K562 (cell line): ENCODE data around the gene CLCN1. TPM values are rescaled to one million over a fixed set of nuclear protein-coding genes. Genes with fewer than 3 reads are reported as not detected.

Source experiments
- ATF2 ChIP-seq: sonication (generic); formaldehyde crosslinking; IDR thresholded peaks from 2 replicates; pipeline ENCODE4 v1.8.1; 2022; ENCODE audit warnings: missing genetic modification reagents
- E2F8 ChIP-seq: fragments of 450-650 bp; IDR thresholded peaks from 2 replicates; pipeline ENCODE4 v1.7.1; 2018; ENCODE audit warnings: mild to moderate bottlenecking, low read depth; ENCODE audit not compliant: partially characterized antibody
- GABPB1 ChIP-seq: sonication (generic); formaldehyde crosslinking; IDR thresholded peaks from 2 replicates; pipeline ENCODE4 v1.8.0; 2022; ENCODE audit warnings: mild to moderate bottlenecking, missing genetic modification reagents
- GTF2E2 ChIP-seq: fragments of 200-800 bp; sonication (Bioruptor generic); IDR thresholded peaks from 2 replicates; pipeline ENCODE4 v1.6.1; 2016; ENCODE audit warnings: missing genetic modification characterization, missing compliant biosample characterization
- HOXB6 ChIP-seq: fragments of 250-450 bp; sonication (Bioruptor Pico); IDR thresholded peaks from 2 replicates; pipeline ENCODE4 v1.5.1; 2022; ENCODE audit warnings: mild to moderate bottlenecking, borderline replicate concordance
- MEF2A ChIP-seq: IDR thresholded peaks from 2 replicates; pipeline ENCODE4 v1.6.1; 2011; ENCODE audit warnings: low read depth, mild to moderate bottlenecking, low read length, moderate library complexity; ENCODE audit not compliant: control insufficient read depth
- POLR2AphosphoS2 ChIP-seq: IDR thresholded peaks from 2 replicates; pipeline ENCODE4 v1.6.1; 2012; ENCODE audit warnings: low read length, improper control_type of control experiment
- STAT5B ChIP-seq: fragments of 250-450 bp; sonication (Bioruptor Pico); IDR thresholded peaks from 2 replicates; pipeline ENCODE4 v1.8.0; 2021; ENCODE audit warnings: mild to moderate bottlenecking, inconsistent platforms
- SUPT5H ChIP-seq: fragments of 450-650 bp; IDR thresholded peaks from 2 replicates; pipeline ENCODE4 v1.6.1; 2016
- YY1 ChIP-seq, 3 experiments: IDR thresholded peaks; 2 replicates each; pipeline ENCODE4 v1.6.1; 2011; ENCODE audit warnings: low read length in 2 of 3, mild to moderate bottlenecking in 2 of 3, moderate library complexity in 2 of 3, borderline replicate concordance in 1 of 3, control low read depth in 1 of 3, low read depth in 1 of 3; ENCODE audit not compliant: insufficient read depth in 3 of 3, insufficient replicate concordance in 2 of 3, control insufficient read depth in 1 of 3, insufficient read length in 1 of 3; ENCODE audit errors: extremely low read depth in 1 of 3
- ZBTB43 ChIP-seq: sonication (generic); formaldehyde crosslinking; IDR thresholded peaks from 2 replicates; pipeline ENCODE4 v1.8.0; 2023; ENCODE audit warnings: mild to moderate bottlenecking, missing genetic modification reagents
- ZSCAN29 ChIP-seq: fragments of 450-650 bp; IDR thresholded peaks from 2 replicates; pipeline ENCODE4 v1.6.1; 2017
- polyA plus RNA-seq, 8 experiments: library from polyadenylated mRNA; depleted of rRNA in 4 of 8; stranded (reverse) in 5 of 8; unstranded in 3 of 8; fragments of >200 nt; fragmentation: Nextera tagmentation in 2 of 8; fragmentation: Illumina TruSeq in 1 of 8; extraction: Ambion mirVana in 2 of 8; extraction: Trizol in 1 of 8; gene quantifications; 2 replicates each; pipeline versions ENCODE4 v1.2.1 to v1.2.3, GENCODE V29; 2011 to 2014; ENCODE audit warnings: inconsistent platforms in 1 of 8, missing spikeins in 1 of 8
- total RNA-seq, 7 experiments: library from RNA; depleted of rRNA in 6 of 7; stranded (reverse); fragments of >200 nt in 6 of 7; fragmentation: Illumina TruSeq in 2 of 7; extraction: Trizol in 2 of 7; gene quantifications; 2 replicates each; pipeline versions ENCODE4 v1.2.1 to v1.2.3, GENCODE V29; 2011 to 2021; ENCODE audit warnings: low replicate concordance in 1 of 7

CLCN1 gene
- total and polyA plus RNA-seq, 9 of the 15 experiments (the other 6 are each of a cell fraction or from before 2014, with no cell fraction given): 0.01 to 0.11 (median 0.04) TPM; not detected in 4

GRCh38 chr7:143387156-143387975, 71.5 kb downstream of the CLCN1 start (continued):
- no peak for TF ChIP-seq STAT5B (CRISPR knock-in tag)
- TF ChIP-seq ATF2 (CRISPR knock-in tag): no peak
- TF ChIP-seq HOXB6 (CRISPR knock-in tag): no peak
- TF ChIP-seq E2F8: no peak
- no peak for TF ChIP-seq GTF2E2
- TF ChIP-seq POLR2AphosphoS2: peak; percentile 54; the same call in 1 of the 2 replicates
- TF ChIP-seq YY1 (IDR thresholded peaks at IDR 0.05; ENCODE audit: borderline replicate concordance in 1 of 3, control insufficient read depth in 1 of 3, extremely low read depth in 1 of 3, insufficient read depth in 3 of 3, insufficient read length in 1 of 3, insufficient replicate concordance in 2 of 3, low read depth in 1 of 3, low read length in 2 of 3): peak in 1 of 3 experiments; percentile 33
- TF ChIP-seq GABPB1 (CRISPR knock-in tag): peak; percentile 19; the same call in 1 of the 2 replicates
- no peak for TF ChIP-seq ZSCAN29
- TF ChIP-seq ZBTB43 (CRISPR knock-in tag): 0 out of 2 replicates have a peak, but pooled peaks have one; percentile 31
- no peak for TF ChIP-seq MEF2A
- 0 out of 2 replicates have a peak, but pooled peaks have one; percentile 31 for TF ChIP-seq SUPT5H
